Measurements from ENCODE around the gene STK26. TPM values are rescaled to one million over a fixed set of nuclear protein-coding genes. Genes with fewer than 3 reads are reported as not detected.

Gene STK26
- total RNA-seq, 1 experiment from 2014 or later = 50.7 TPM

- Histone ChIP-seq H3F3A (ENCODE audit: low read length, unreplicated experiment) (no peaks in the 10 kb centered on the region), H3K4me1 (ENCODE audit: insufficient read depth, low read length) (peaks cover 16% of the 10 kb centered on the region), H3K9me2 (replicated peaks; ENCODE audit: low read length) (no peaks in the 10 kb centered on the region), H4K20me1 (ENCODE audit: low read length) (no peaks in the 10 kb centered on the region), H3K4me2 (ENCODE audit: low read length) (peak overlapping the region; percentile 24; the same call in 1 of the 2 replicates), H3K79me2 (ENCODE audit: low read length) (no peaks in the 10 kb centered on the region), H3K9me3 (ENCODE audit: low read length) (no peaks in the 10 kb centered on the region), H3K27me3 (ENCODE audit: low read length) (no peaks in the 10 kb centered on the region), H3K9ac (ENCODE audit: low read length) (no peak overlapping the region), H3K27ac (ENCODE audit: low read length) (peak overlapping the region; percentile 40), H3K4me3 (ENCODE audit: low read length) (no peak overlapping the region), H2AFZ (ENCODE audit: low read length) (no peak overlapping the region), H3K36me3 (ENCODE audit: low read depth, low read length) (peaks cover 13% of the 10 kb centered on the region; the same call in 1 of the 2 replicates)
- TF ChIP-seq EZH2phosphoT487 (IDR thresholded peaks at IDR 0.05; ENCODE audit: borderline replicate concordance, low read length) (no peak), CTCF (conservative IDR thresholded peaks at IDR 0.05; ENCODE audit: low read depth, low read length) (no peak), EZH2 (IDR thresholded peaks at IDR 0.05; ENCODE audit: low read length, unreplicated experiment) (no peak)
- CTCF ChIA-PET = interaction anchor here (0.5 to 0.7 kb wide), 2 partner anchors 214 to 240 kb away, joined by 3 to 4 read pairs; no protein-coding TSS in a partner anchor
- no TSS peak for BruUV-seq (replicated peaks)
- POLR2A ChIA-PET (ENCODE audit: unreplicated experiment) = no interaction called here
- intact Hi-C loops (cut with micrococcal nuclease) = loop anchor here (1.0 kb wide), 1 partner anchor 42 kb away; no protein-coding TSS in a partner anchor
- ATAC-seq = peak; percentile 78
- peak; percentile 57 for DNase-seq
Measured at GRCh38 chrX:132068405-132068804, 45.3 kb downstream of the STK26 start.

GRCh38 chrX:132071254-132071653, 48.2 kb downstream of the STK26 start:
- peak; percentile 37 for DNase-seq
- H3K4me1 ChIP-seq (ENCODE audit: insufficient read depth, low read length) = peaks cover 16% of the 10 kb centered on the region
- CTCF ChIA-PET = interaction anchor here (0.5 to 1.5 kb wide), 9 partner anchors 21 to 318 kb away, joined by 3 to 11 read pairs (median 4); partner anchors contain the start of gene STK26
- no peak overlapping the region for H2AFZ ChIP-seq (ENCODE audit: low read length)
- H3K36me3 ChIP-seq (ENCODE audit: low read depth, low read length) = peaks cover 10% of the 10 kb centered on the region; the same call in 1 of the 2 replicates
- H3K9me3 ChIP-seq (ENCODE audit: low read length) = no peaks in the 10 kb centered on the region
- no peaks in the 10 kb centered on the region for H3F3A ChIP-seq (ENCODE audit: low read length, unreplicated experiment)
- H3K4me2 ChIP-seq (ENCODE audit: low read length) = no peak overlapping the region
- intact Hi-C loops (cut with micrococcal nuclease) = loop anchor here (1.0 kb wide), 3 partner anchors 49 to 230 kb away; no protein-coding TSS in a partner anchor
- no peak overlapping the region for H3K27ac ChIP-seq (ENCODE audit: low read length)
- POLR2A ChIA-PET (ENCODE audit: unreplicated experiment) = no interaction called here
- H3K79me2 ChIP-seq (ENCODE audit: low read length) = no peaks in the 10 kb centered on the region
- TF ChIP-seq EZH2phosphoT487 (IDR thresholded peaks at IDR 0.05; ENCODE audit: borderline replicate concordance, low read length) = no peak
- peak; percentile 58 for TF ChIP-seq CTCF (conservative IDR thresholded peaks at IDR 0.05; ENCODE audit: low read depth, low read length)
- no peak for TF ChIP-seq EZH2 (IDR thresholded peaks at IDR 0.05; ENCODE audit: low read length, unreplicated experiment)
- BruUV-seq (replicated peaks) = no TSS peak
- H3K27me3 ChIP-seq (ENCODE audit: low read length) = no peaks in the 10 kb centered on the region
- no peaks in the 10 kb centered on the region for H4K20me1 ChIP-seq (ENCODE audit: low read length)
- no peak overlapping the region for H3K4me3 ChIP-seq (ENCODE audit: low read length)
- H3K9me2 ChIP-seq (replicated peaks; ENCODE audit: low read length) = no peaks in the 10 kb centered on the region
- ATAC-seq = peak; percentile 45; the same call in 1 of the 2 replicates
- no peak overlapping the region for H3K9ac ChIP-seq (ENCODE audit: low read length)

GRCh38 chrX:132077414-132077813, 54.3 kb downstream of the STK26 start:
- Histone ChIP-seq H3K4me2 (ENCODE audit: low read length) (no peak overlapping the region), H3K27me3 (ENCODE audit: low read length) (no peaks in the 10 kb centered on the region), H3K9me3 (ENCODE audit: low read length) (no peaks in the 10 kb centered on the region), H3K4me3 (ENCODE audit: low read length) (no peak overlapping the region), H3K4me1 (ENCODE audit: insufficient read depth, low read length) (no peaks in the 10 kb centered on the region), H3K36me3 (ENCODE audit: low read depth, low read length) (peaks cover 4% of the 10 kb centered on the region; the same call in 1 of the 2 replicates), H3K9me2 (replicated peaks; ENCODE audit: low read length) (no peaks in the 10 kb centered on the region), H4K20me1 (ENCODE audit: low read length) (no peaks in the 10 kb centered on the region), H2AFZ (ENCODE audit: low read length) (no peak overlapping the region), H3K27ac (ENCODE audit: low read length) (no peak overlapping the region), H3F3A (ENCODE audit: low read length, unreplicated experiment) (no peaks in the 10 kb centered on the region), H3K79me2 (ENCODE audit: low read length) (no peaks in the 10 kb centered on the region), H3K9ac (ENCODE audit: low read length) (no peak overlapping the region)
- ATAC-seq = no peak
- BruUV-seq (replicated peaks) = no TSS peak
- ChIA-PET CTCF (no interaction called here), POLR2A (ENCODE audit: unreplicated experiment) (no interaction called here)
- no peak for DNase-seq
- intact Hi-C loops (cut with micrococcal nuclease) = no loop called here
- TF ChIP-seq CTCF (conservative IDR thresholded peaks at IDR 0.05; ENCODE audit: low read depth, low read length) (no peak), EZH2phosphoT487 (IDR thresholded peaks at IDR 0.05; ENCODE audit: borderline replicate concordance, low read length) (no peak), EZH2 (IDR thresholded peaks at IDR 0.05; ENCODE audit: low read length, unreplicated experiment) (no peak)

Measured in PC-3 (cell line).